ENCODE data around the gene PTBP2. TPM values are rescaled to one million over a fixed set of nuclear protein-coding genes. Genes with fewer than 3 reads are reported as not detected.
"Not testable (repeated sequence)": the region's sequence is repeated elsewhere in the genome, so short reads cannot be mapped to it uniquely, and the experiment has no call there.

PTBP2 gene
- total RNA-seq, 1 donor from 2014 or later, result 79.8 TPM

- no peak for DNase-seq
These were observed 19.8 kb downstream of the PTBP2 start for GRCh38 chr1:96741335-96741734.

- no peak for DNase-seq
These were observed 25.1 kb downstream of the PTBP2 start for GRCh38 chr1:96746440-96747420.

- no peak for DNase-seq
These were observed 26.0 kb downstream of the PTBP2 start for GRCh38 chr1:96747565-96747964.

- DNase-seq, result no peak
These were observed 26.5 kb downstream of the PTBP2 start for GRCh38 chr1:96748078-96748477.

GRCh38 chr1:96749618-96750017 lies 28.0 kb downstream of the PTBP2 start:
- no peak for DNase-seq

- DNase-seq, result no peak
These were observed 30.8 kb downstream of the PTBP2 start for GRCh38 chr1:96752394-96752793.

- DNase-seq, result no peak
These were observed 35.2 kb downstream of the PTBP2 start for GRCh38 chr1:96756789-96757188.

- DNase-seq, result not testable (repeated sequence)
These were observed 41.0 kb downstream of the PTBP2 start for GRCh38 chr1:96762586-96762985.

- DNase-seq, result no peak
These were observed 41.9 kb downstream of the PTBP2 start for GRCh38 chr1:96763514-96763913.

GRCh38 chr1:96764469-96764868 lies 42.9 kb downstream of the PTBP2 start:
- no peak for DNase-seq

- no peak for DNase-seq
These were observed 50.3 kb downstream of the PTBP2 start for GRCh38 chr1:96771847-96772246.

- no peak for DNase-seq
These were observed 50.8 kb downstream of the PTBP2 start for GRCh38 chr1:96772349-96772748.

GRCh38 chr1:96772972-96773371 lies 51.4 kb downstream of the PTBP2 start:
- no peak for DNase-seq

GRCh38 chr1:96782206-96782605 lies 60.6 kb downstream of the PTBP2 start:
- DNase-seq, result no peak

GRCh38 chr1:96782856-96783255 lies 61.3 kb downstream of the PTBP2 start:
- DNase-seq, result no peak

GRCh38 chr1:96790599-96790998 lies 69.0 kb downstream of the PTBP2 start:
- no peak for DNase-seq

GRCh38 chr1:96792220-96792619 lies 70.6 kb downstream of the PTBP2 start:
- no peak for DNase-seq

GRCh38 chr1:96801696-96802095 lies 80.1 kb downstream of the PTBP2 start:
- not testable (repeated sequence) for DNase-seq

GRCh38 chr1:96804648-96805047 lies 83.1 kb downstream of the PTBP2 start:
- peak; percentile 86 for DNase-seq

GRCh38 chr1:96808191-96808590 lies 86.6 kb downstream of the PTBP2 start:
- peak; percentile 46 for DNase-seq

- no peak for DNase-seq
These were observed 94.3 kb downstream of the PTBP2 start for GRCh38 chr1:96815914-96816313.

GRCh38 chr1:96820107-96820506 lies 98.5 kb downstream of the PTBP2 start:
- DNase-seq, result peak; percentile 25

GRCh38 chr1:96820671-96821070 lies 99.1 kb downstream of the PTBP2 start:
- DNase-seq, result no peak

- DNase-seq, result no peak
These were observed 103.6 kb downstream of the PTBP2 start for GRCh38 chr1:96825231-96825630.

Measured in tongue (tissue), 2 donors.